Mucosa of descending colon (tissue), 3 donors: Measurements from ENCODE around the gene DNAH11. TPM values are rescaled to one million over a fixed set of nuclear protein-coding genes. Genes with fewer than 3 reads are reported as not detected.
"Not testable (repeated sequence)": the region's sequence is repeated elsewhere in the genome, so short reads cannot be mapped to it uniquely, and the experiment has no call there.

ENCODE experiments used
- ATAC-seq: fragments of 200-7000 bp; cut with Tn5 transposase; one replicate; pipeline ENCODE4 v1.9.1; 2020; ENCODE audit warnings: mild to moderate bottlenecking, moderate library complexity
- DNase-seq, 3 donors: peaks; one replicate each; pipeline ENCODE4 v3.0.0-alpha.2; 2020
- H3K36me3 ChIP-seq: fragments of 200-600 bp; one replicate; pipeline ENCODE4 v1.8.0; 2021; ENCODE audit warnings: low read depth, mild to moderate bottlenecking
- H3K4me1 ChIP-seq: fragments of 200-600 bp; one replicate; pipeline ENCODE4 v1.8.0; 2021; ENCODE audit warnings: low read depth, mild to moderate bottlenecking
- H3K4me3 ChIP-seq: fragments of 200-600 bp; one replicate; pipeline ENCODE4 v1.8.0; 2021; ENCODE audit warnings: mild to moderate bottlenecking
- H3K9me3 ChIP-seq: fragments of 200-600 bp; one replicate; pipeline ENCODE4 v1.8.0; 2021; ENCODE audit warnings: mild to moderate bottlenecking
- intact Hi-C, 2 donors: fragments of 100-400 bp; cut with DNase I in 1 of 2; cut with micrococcal nuclease in 1 of 2; formaldehyde crosslinking; loops; one replicate each; pipeline versions ENCODE4 v1.11.0 to v1.11.1; 2022; cut with DNase I, micrococcal nuclease
- total RNA-seq, 3 donors: library from RNA; stranded (reverse); fragmentation: NEBNext Ultra II Directional in 2 of 3; extraction: Animal tissue kit (Norgen Biotek cat#: 25700) in 2 of 3; gene quantifications; one replicate each; pipeline versions ENCODE4 v1.2.1 to v1.2.4, GENCODE V29; 2021 to 2023
- TF ChIP-seq, protein P1 (sequence below): fragments of 200-600 bp; IDR thresholded peaks from one replicate; pipeline ENCODE4 v1.8.0; 2022; ENCODE audit warnings: antibody characterized with exemption, mild to moderate bottlenecking
- donor health status: DM: no; HTN: no; CAD: no; lungs with moderate emphysema.
- donor health status: DM: no; HTN: no; CAD: no.
- donor health status: DM: no; HTN: yes; CAD: no.

The DNAH11 gene
- total RNA-seq, 3 donors from 2014 or later, result 0.02 to 0.47 (median 0.03) TPM

DNA sequence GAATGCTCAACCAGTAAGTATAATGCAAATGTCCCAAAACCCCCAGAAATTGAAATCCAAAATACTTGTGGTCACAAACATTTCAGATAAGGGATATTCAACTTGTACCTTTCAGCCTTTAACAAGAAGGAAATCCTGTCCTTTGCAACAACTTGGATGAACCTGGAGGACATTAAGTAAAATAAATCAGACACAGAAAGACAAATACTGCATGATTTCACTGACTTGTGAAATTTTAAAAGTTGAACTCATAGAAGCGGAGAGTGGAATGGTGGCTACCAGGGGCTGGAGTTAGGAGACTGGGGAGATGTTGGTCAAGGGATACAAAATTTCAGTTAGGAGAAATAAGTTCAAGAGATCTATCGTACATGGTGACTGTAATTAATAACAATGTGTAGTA is 187.6 kb downstream of the DNAH11 start:
- TF ChIP-seq, protein P1, sequence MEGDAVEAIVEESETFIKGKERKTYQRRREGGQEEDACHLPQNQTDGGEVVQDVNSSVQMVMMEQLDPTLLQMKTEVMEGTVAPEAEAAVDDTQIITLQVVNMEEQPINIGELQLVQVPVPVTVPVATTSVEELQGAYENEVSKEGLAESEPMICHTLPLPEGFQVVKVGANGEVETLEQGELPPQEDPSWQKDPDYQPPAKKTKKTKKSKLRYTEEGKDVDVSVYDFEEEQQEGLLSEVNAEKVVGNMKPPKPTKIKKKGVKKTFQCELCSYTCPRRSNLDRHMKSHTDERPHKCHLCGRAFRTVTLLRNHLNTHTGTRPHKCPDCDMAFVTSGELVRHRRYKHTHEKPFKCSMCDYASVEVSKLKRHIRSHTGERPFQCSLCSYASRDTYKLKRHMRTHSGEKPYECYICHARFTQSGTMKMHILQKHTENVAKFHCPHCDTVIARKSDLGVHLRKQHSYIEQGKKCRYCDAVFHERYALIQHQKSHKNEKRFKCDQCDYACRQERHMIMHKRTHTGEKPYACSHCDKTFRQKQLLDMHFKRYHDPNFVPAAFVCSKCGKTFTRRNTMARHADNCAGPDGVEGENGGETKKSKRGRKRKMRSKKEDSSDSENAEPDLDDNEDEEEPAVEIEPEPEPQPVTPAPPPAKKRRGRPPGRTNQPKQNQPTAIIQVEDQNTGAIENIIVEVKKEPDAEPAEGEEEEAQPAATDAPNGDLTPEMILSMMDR, result no peak
- H3K36me3 ChIP-seq, result no peaks in the 10 kb centered on the region
- H3K4me1 ChIP-seq, result no peaks in the 10 kb centered on the region
- no peak overlapping the region for H3K4me3 ChIP-seq
- no peaks in the 10 kb centered on the region for H3K9me3 ChIP-seq
- no peak for DNase-seq
- intact Hi-C loops, result no loop called here
- no peak for ATAC-seq

DNA sequence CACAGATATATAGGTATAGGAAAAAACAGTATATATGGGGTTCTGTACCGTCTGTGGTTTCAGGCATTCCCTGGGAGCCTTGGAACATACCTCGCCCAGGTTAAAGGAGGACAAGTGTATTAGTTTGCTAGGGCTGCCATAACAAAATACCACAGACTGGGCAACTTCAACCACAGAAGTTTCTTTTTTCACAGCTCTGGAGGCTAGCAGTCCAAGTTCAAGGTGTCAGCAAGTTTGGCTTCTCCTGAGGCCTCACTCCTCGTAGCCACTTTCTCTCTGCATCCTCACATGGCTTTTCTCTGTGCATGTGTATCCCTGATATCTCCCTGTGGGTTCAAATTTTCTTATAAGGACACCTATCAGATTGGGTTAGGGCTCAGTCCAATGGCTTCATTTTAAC is 189.1 kb downstream of the DNAH11 start:
- DNase-seq (no peak), ATAC-seq (no peak)
- intact Hi-C loops, result no loop called here
- no peaks in the 10 kb centered on the region for H3K36me3 ChIP-seq
- TF ChIP-seq, protein P1, result no peak
- H3K4me3 ChIP-seq, result no peak overlapping the region
- no peaks in the 10 kb centered on the region for H3K4me1 ChIP-seq
- no peaks in the 10 kb centered on the region for H3K9me3 ChIP-seq

DNA sequence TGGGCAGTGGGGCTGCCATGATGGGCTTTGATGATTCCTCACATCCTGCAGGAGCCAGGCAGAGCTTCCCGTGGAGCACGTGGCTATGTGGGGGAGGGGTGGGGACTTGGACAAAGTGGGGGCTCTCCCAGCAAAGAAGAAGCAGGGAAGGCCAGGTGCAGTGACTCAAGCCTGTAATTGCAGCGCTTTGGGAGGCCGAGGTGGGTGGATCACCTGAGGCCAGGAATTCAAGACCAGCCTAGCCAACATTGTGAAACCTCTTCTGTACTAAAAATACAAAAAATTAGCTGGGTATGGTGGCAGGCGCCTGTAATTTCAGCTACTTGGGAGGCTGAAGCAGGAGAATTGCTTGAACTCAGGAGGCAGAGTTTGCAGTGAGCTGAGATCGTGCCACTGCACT is 190.1 kb downstream of the DNAH11 start:
- H3K36me3 ChIP-seq, intact Hi-C loops, DNase-seq, H3K4me1 ChIP-seq, ATAC-seq, H3K4me3 ChIP-seq, H3K9me3 ChIP-seq: not testable (repeated sequence)

DNA sequence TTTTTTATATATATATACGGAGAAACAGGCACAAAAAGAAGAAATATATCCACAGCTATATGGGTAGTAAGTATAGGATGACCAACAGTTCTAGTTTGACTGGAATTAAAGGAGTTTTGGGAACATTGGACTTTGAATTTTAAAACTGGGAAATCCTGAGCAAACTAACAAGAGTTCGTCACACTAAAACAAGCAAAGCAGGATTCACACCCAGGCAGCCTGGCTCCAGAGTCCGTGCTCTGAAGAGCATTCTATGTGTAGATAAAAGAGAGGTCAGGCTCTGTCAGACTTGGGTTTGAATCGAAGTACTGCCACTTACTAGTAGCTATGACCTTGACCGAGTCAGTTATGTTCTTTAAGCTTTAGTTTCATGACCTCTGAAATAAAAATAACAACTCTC is 191.0 kb downstream of the DNAH11 start:
- no peak for ATAC-seq
- no peak overlapping the region for H3K4me3 ChIP-seq
- H3K9me3 ChIP-seq, result no peaks in the 10 kb centered on the region
- no peaks in the 10 kb centered on the region for H3K4me1 ChIP-seq
- DNase-seq, result no peak
- intact Hi-C loops, result no loop called here
- TF ChIP-seq, protein P1, result no peak
- H3K36me3 ChIP-seq, result no peaks in the 10 kb centered on the region

DNA sequence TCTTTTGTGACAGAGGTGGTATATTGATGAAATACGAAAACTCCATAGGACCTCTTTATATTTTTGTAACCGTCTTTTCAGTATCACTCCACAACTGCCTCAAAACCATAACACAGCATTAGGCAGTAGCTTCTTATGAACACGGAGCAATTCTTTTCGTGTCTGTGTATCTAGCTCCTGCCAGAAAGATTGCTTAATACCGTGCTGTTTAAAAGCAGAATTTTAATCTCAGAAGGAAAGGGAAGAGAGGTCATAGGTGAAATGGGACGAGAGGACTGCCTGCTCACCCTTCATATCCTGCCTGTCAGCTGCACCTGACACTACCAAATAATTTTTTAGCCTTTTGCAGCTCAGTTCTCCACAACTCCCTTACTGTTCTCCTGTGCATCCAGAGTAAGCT is 200.7 kb downstream of the DNAH11 start:
- no peak overlapping the region for H3K4me3 ChIP-seq
- ATAC-seq (no peak), DNase-seq (no peak)
- H3K9me3 ChIP-seq, result no peaks in the 10 kb centered on the region
- TF ChIP-seq, protein P1, result no peak
- H3K36me3 ChIP-seq, result no peaks in the 10 kb centered on the region
- H3K4me1 ChIP-seq, result no peaks in the 10 kb centered on the region
- intact Hi-C loops, result no loop called here

DNA sequence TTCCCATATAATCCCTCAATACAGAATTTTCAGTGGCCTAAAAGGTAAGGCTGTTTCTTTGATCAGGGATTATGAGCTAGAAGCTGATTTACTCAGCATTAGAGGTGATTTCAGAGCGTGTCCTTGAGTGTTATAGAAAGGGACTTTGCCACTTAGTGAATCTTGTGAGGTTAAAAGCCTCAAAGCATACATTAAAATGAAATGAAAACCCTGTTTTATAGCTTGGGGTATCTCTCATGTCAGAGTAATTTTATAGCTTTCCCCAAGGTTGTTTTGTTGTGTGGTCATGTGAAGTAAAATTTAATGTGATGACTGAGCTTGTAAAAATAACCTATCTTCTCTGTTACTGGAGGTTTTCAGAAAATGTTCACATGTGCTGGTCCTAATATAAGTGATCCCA is 204.1 kb downstream of the DNAH11 start:
- intact Hi-C loops, result no loop called here
- Histone ChIP-seq H3K4me1 (no peaks in the 10 kb centered on the region), H3K9me3 (no peaks in the 10 kb centered on the region), H3K36me3 (no peaks in the 10 kb centered on the region), H3K4me3 (no peak overlapping the region)
- no peak for ATAC-seq
- TF ChIP-seq, protein P1, result no peak
- no peak for DNase-seq
